ENCODE data around the gene PREX1. TPM values are rescaled to one million over a fixed set of nuclear protein-coding genes. Genes with fewer than 3 reads are reported as not detected.

PREX1 gene
- total and polyA plus RNA-seq, 2 of the 4 experiments (the other 2 are of a cell fraction) = 0.67 to 0.72 TPM

DNA sequence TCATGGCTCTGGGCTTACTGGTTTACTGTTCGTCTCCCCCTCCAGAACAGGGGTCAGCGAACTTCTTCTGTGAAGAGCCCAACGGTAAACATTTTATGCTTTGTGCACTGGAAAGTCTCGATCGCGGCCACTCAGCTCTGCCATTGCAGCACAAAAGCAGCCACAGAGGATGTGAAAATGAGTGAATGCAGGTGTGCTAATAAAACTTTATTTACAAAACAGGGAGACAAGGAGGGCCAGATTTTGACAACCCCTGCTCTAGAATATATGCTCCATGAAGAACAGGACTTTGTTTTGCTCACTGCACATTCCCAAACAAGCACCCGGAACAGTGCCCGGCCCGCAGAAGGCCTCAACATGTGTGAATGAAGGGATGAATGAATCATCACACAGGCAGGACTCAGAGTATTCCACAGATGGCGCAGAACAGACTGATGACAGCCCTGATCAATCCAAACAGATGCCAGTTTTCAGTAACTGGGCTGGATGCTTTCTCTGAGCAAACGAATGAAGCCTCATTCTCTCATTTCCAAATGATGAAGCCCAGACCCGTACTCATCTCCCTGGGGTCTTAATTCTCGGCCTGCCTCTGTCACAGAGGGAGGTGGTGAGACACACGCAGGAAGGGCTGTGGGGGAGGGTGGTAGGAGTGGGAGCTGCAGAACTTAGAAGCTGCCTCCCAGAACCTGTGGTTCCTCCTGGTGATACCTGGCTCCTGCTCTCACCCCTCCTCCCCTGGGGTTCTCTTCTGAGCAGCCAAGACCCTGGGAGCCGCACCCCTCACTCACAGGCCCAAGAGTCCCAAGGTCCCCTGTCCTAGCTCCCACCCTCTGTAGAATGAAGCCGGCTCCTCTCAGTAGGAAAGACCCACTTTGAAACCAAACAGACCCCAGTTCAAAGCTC lies 196.4 kb downstream of the PREX1 start:
- CTCF ChIA-PET = interaction anchor here (0.7 to 1.3 kb wide), 2 partner anchors 10 to 11 kb away, joined by 3 to 4 read pairs; no protein-coding TSS in a partner anchor
- Histone ChIP-seq H4K5ac (ENCODE audit: low read depth, low read length) (no peak overlapping the region), H3K4me3 (ENCODE audit: insufficient read depth, low read depth, low read length) (no peak overlapping the region), H2AK9ac (replicated peaks; ENCODE audit: low read depth, low read length, poor library complexity) (no peak overlapping the region), H3K4me2 (ENCODE audit: low read depth, low read length) (no peak overlapping the region), H3K9me1 (ENCODE audit: insufficient read depth, low read length) (no peaks in the 10 kb centered on the region), H3K56ac (ENCODE audit: extremely low read depth, insufficient read depth, low read length) (no peak overlapping the region), H3K27me3 (ENCODE audit: control insufficient read depth, insufficient read depth, low read length) (peaks cover 2% of the 10 kb centered on the region; the same call in 1 of the 2 replicates), H4K8ac (ENCODE audit: low read depth in 2 of 2, low read length in 2 of 2) (no peak overlapping the region), H4K20me1 (ENCODE audit: insufficient read depth, low read length) (no peaks in the 10 kb centered on the region; the same call in 1 of the 2 replicates), H3K36me3 (ENCODE audit: control insufficient read depth, insufficient read depth, low read length) (no peaks in the 10 kb centered on the region), H3K14ac (replicated peaks; ENCODE audit: low read depth, low read length) (no peak overlapping the region), H2BK20ac (ENCODE audit: low read depth, low read length) (no peak overlapping the region), H2BK15ac (ENCODE audit: low read depth, low read length) (no peak overlapping the region), H3K27ac (ENCODE audit: insufficient read depth, low read length) (no peak overlapping the region), H3K9ac (ENCODE audit: low read depth, low read length) (no peak overlapping the region), H3K9me3 (ENCODE audit: control insufficient read depth, insufficient read depth, low read length) (no peaks in the 10 kb centered on the region), H2BK5ac (ENCODE audit: low read depth, low read length, poor library complexity, severe bottlenecking) (no peak overlapping the region), H3K4ac (ENCODE audit: low read depth, low read length) (no peak overlapping the region), H4K91ac (ENCODE audit: insufficient read depth, low read depth, low read length) (no peak overlapping the region), H2AK5ac (ENCODE audit: low read depth, low read length) (no peak overlapping the region), H3K18ac (ENCODE audit: low read depth, low read length) (no peak overlapping the region), H3K4me1 (ENCODE audit: control insufficient read depth, insufficient read depth, low read length) (no peaks in the 10 kb centered on the region), H3K79me1 (ENCODE audit: low read depth in 1 of 2, low read length in 2 of 2) (no peaks in the 10 kb centered on the region), H2BK120ac (ENCODE audit: low read depth, low read length) (no peak overlapping the region), H3K23ac (ENCODE audit: low read depth, low read length) (no peak overlapping the region), H2AFZ (replicated peaks; ENCODE audit: low read length, poor library complexity) (peak overlapping the region; percentile 24)
- BruUV-seq (replicated peaks) = no TSS peak
- in situ Hi-C loops (cut with MboI; ENCODE audit: low sequenced_read_pairs) = no loop called here
- intact Hi-C loops (cut with micrococcal nuclease) = no loop called here
- peak; percentile 24 for DNase-seq
- peak; percentile 23; the same call in 1 of the 2 replicates for ATAC-seq (ENCODE audit: low read depth)
- POLR2A ChIA-PET (ENCODE audit: unreplicated experiment) = no interaction called here
- no peak for TF ChIP-seq MXI1 (IDR thresholded peaks at IDR 0.05; ENCODE audit: borderline replicate concordance, low read depth, low read length)
- no peak for TF ChIP-seq FOS (IDR thresholded peaks at IDR 0.05; ENCODE audit: low read depth, low read length)
- TF ChIP-seq RCOR1 (IDR thresholded peaks at IDR 0.05; ENCODE audit: insufficient replicate concordance, low read length) = no peak
- no peak for TF ChIP-seq NFE2L2 (IDR thresholded peaks at IDR 0.05; ENCODE audit: low read depth, low read length)
- no peak for TF ChIP-seq BHLHE40 (IDR thresholded peaks at IDR 0.05; ENCODE audit: low read depth, low read length)
- TF ChIP-seq CHD1 (IDR thresholded peaks at IDR 0.05; ENCODE audit: low read depth, low read length) = no peak
- no CpG with 5 or more reads among the region's 16 CpGs for WGBS, 2 experiments (ENCODE audit: extremely low coverage in 2 of 2, insufficient read length in 1 of 2)
- dilution Hi-C loops (cut with HindIII; ENCODE audit: low sequenced_read_pairs, unreplicated experiment) = no loop called here
